Measurements from ENCODE around the gene ZNF740.

- no peak for TF ChIP-seq CTCF (IDR thresholded peaks at IDR 0.05 in 2 of 3, conservative IDR thresholded peaks at IDR 0.05 in 1 of 3; ENCODE audit: borderline replicate concordance in 1 of 3, insufficient read depth in 1 of 3, low read depth in 2 of 3, low read length in 2 of 3)
- TF ChIP-seq RAD21 (IDR thresholded peaks at IDR 0.05; ENCODE audit: low read depth), result no peak
- TF ChIP-seq POLR2A (IDR thresholded peaks at IDR 0.05; ENCODE audit: borderline replicate concordance, extremely low read depth, insufficient read depth, insufficient read length), result no peak
- TF ChIP-seq JUND (IDR thresholded peaks at IDR 0.05), result no peak
- TF ChIP-seq EGR1 (IDR thresholded peaks at IDR 0.05; ENCODE audit: low read depth), result no peak
- no peak for TF ChIP-seq EZH2phosphoT487 (IDR thresholded peaks at IDR 0.05; ENCODE audit: borderline replicate concordance)
- no peak for TF ChIP-seq TCF7L2 (IDR thresholded peaks at IDR 0.05; ENCODE audit: borderline replicate concordance, extremely low read depth, insufficient read depth, insufficient read length)
- no peak for TF ChIP-seq YY1 (IDR thresholded peaks at IDR 0.05; ENCODE audit: extremely low read depth, insufficient replicate concordance, low read depth, low read length)
- no peak for TF ChIP-seq SRF (IDR thresholded peaks at IDR 0.05; ENCODE audit: low read depth)
- TF ChIP-seq EZH2 (IDR thresholded peaks at IDR 0.05), result no peak
- TF ChIP-seq POLR2AphosphoS5 (IDR thresholded peaks at IDR 0.05; ENCODE audit: low read depth, low read length), result 0 out of 2 replicates have a peak, but pooled peaks have one; percentile 9
- no peak for TF ChIP-seq ATF3 (IDR thresholded peaks at IDR 0.05)
Measured at GRCh38 chr12:53191096-53191884, 10.8 kb downstream of the ZNF740 start.
